Measurements from ENCODE around the gene LMAN2L.

LMAN2L gene

DNA sequence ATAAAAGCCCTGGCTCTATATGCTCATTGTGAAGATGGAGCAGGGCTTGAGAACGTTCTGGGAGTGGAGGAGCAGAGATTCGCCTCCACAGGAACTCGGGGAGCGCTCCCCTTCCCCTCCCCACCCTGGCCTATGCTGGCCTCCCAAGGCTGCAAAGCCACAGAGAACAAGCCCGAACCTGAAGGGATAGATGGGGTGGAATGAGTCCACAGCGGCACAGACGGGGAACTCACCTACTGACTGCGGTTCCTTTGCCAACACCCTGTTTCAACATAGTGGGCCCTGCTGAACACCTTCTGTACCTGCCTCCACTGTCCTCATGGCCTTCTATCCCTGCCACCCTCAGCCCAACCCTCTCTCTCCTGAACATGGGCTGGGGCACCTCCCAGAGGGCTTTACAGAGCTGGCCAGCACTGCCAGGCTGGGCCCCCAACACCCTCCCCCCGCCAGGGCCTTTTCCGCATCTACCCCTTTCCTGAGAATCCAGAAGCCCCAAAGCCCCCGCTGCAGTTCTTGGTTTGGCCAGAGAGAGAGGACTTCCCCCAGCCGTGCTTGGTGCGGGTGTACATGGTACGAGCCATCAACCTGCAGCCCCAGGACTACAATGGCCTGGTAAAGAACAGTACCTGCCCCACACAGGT lies 41.5 kb downstream of the LMAN2L start:
- DNase-seq (ENCODE audit: low spot score) (peak; percentile 74), ATAC-seq (ENCODE audit: low read depth) (peak; percentile 82)
- Histone ChIP-seq H3K27ac (ENCODE audit: poor library complexity, severe bottlenecking) (no peak overlapping the region), H3K9me3 (ENCODE audit: severe bottlenecking) (no peaks in the 10 kb centered on the region), H3K4me3 (ENCODE audit: severe bottlenecking) (no peak overlapping the region), H3K4me1 (ENCODE audit: insufficient read depth, poor library complexity, severe bottlenecking) (peaks cover 13% of the 10 kb centered on the region), H3K36me3 (ENCODE audit: low read depth) (no peaks in the 10 kb centered on the region), H3K27me3 (ENCODE audit: insufficient read depth, poor library complexity, severe bottlenecking) (no peaks in the 10 kb centered on the region)
- TF ChIP-seq, protein P1, sequence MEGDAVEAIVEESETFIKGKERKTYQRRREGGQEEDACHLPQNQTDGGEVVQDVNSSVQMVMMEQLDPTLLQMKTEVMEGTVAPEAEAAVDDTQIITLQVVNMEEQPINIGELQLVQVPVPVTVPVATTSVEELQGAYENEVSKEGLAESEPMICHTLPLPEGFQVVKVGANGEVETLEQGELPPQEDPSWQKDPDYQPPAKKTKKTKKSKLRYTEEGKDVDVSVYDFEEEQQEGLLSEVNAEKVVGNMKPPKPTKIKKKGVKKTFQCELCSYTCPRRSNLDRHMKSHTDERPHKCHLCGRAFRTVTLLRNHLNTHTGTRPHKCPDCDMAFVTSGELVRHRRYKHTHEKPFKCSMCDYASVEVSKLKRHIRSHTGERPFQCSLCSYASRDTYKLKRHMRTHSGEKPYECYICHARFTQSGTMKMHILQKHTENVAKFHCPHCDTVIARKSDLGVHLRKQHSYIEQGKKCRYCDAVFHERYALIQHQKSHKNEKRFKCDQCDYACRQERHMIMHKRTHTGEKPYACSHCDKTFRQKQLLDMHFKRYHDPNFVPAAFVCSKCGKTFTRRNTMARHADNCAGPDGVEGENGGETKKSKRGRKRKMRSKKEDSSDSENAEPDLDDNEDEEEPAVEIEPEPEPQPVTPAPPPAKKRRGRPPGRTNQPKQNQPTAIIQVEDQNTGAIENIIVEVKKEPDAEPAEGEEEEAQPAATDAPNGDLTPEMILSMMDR (IDR thresholded peaks at IDR 0.05; ENCODE audit: poor library complexity, severe bottlenecking): no peak

DNA sequence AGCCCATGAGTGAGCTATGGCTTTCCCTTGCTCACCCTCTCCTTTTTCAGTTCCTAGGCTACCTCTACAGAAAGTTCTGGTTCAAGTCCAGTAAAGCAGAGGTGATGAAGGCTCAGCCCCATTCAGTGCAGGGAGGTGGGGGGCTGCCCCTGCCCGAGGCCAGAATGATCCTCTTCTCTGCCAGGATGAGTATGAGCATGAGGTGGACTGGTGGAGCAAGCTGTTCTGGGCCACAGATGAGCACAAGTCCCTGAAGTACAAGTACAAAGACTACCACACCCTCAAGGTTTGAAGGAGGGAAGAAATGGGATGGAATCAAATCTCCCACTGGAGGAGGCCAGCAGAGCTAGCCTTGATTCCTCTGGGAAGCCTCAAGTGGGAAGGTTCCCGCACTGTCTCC lies 42.4 kb downstream of the LMAN2L start:
- ATAC-seq (ENCODE audit: low read depth): 0 out of 3 replicates have a peak, but pooled peaks have one; percentile 3
- TF ChIP-seq, protein P1 (IDR thresholded peaks at IDR 0.05; ENCODE audit: poor library complexity, severe bottlenecking): no peak
- H3K4me1 ChIP-seq (ENCODE audit: insufficient read depth, poor library complexity, severe bottlenecking): peaks cover 13% of the 10 kb centered on the region
- no peak overlapping the region for H3K4me3 ChIP-seq (ENCODE audit: severe bottlenecking)
- H3K9me3 ChIP-seq (ENCODE audit: severe bottlenecking): no peaks in the 10 kb centered on the region
- H3K27me3 ChIP-seq (ENCODE audit: insufficient read depth, poor library complexity, severe bottlenecking): no peaks in the 10 kb centered on the region
- no peak for DNase-seq (ENCODE audit: low spot score)
- H3K36me3 ChIP-seq (ENCODE audit: low read depth): no peaks in the 10 kb centered on the region
- no peak overlapping the region for H3K27ac ChIP-seq (ENCODE audit: poor library complexity, severe bottlenecking)

DNA sequence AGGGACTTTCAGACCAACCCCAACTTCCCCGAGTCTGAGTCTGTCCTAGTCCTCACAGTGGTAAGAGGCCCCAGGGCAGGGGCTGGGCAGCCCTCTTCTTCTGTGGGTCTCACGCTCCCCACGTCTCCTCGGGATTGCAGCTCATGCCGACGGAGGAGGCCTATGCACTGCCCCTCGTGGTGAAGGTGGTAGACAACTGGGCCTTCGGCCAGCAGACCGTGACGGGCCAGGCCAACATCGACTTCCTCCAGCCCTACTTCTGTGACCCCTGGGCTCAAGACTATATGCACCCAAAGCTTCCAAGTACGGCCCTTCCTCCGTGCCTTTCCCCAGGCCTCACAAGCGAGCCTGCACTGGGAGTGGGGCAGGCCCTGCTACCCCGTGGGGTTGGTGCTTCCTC lies 44.3 kb downstream of the LMAN2L start:
- DNase-seq (ENCODE audit: low spot score) (peak; percentile 55), ATAC-seq (ENCODE audit: low read depth) (no peak)
- H3K36me3 ChIP-seq (ENCODE audit: low read depth): no peaks in the 10 kb centered on the region
- no peaks in the 10 kb centered on the region for H3K27me3 ChIP-seq (ENCODE audit: insufficient read depth, poor library complexity, severe bottlenecking)
- TF ChIP-seq, protein P1 (IDR thresholded peaks at IDR 0.05; ENCODE audit: poor library complexity, severe bottlenecking): no peak
- no peak overlapping the region for H3K27ac ChIP-seq (ENCODE audit: poor library complexity, severe bottlenecking)
- no peak overlapping the region for H3K4me3 ChIP-seq (ENCODE audit: severe bottlenecking)
- no peaks in the 10 kb centered on the region for H3K9me3 ChIP-seq (ENCODE audit: severe bottlenecking)
- peaks cover 13% of the 10 kb centered on the region for H3K4me1 ChIP-seq (ENCODE audit: insufficient read depth, poor library complexity, severe bottlenecking)

DNA sequence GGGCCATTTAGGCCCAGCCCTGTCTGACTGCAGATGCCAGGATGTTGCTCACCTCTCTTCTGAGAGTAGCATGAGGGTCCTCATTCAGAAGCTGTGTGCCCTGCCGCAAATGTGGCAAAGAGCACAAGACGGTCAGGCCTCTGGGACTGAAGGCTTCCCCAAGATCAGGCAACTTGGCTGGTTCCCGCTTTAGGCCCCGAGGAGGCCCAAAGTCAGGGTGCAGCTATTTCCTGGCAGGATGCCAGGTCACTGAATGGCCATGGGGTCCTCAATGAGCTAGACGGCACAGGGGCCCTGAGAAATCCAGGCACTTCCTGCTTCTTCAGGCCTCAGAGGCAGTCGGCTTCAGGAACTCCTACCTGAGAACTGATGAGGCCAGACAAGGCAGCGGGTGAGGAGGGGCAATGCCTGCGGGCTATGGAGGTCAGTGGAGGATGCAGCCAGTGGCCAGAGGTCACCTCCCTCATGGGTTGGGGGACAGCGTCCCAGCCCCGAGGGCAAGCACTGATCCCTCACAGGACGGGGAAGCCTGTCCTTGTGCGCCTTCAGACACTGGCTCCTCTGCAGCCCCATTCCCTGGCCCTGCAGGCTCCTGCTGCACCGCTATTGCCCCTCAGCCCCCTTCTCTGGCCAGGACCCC lies 44.9 kb downstream of the LMAN2L start:
- DNase-seq (ENCODE audit: low spot score) (no peak), ATAC-seq (ENCODE audit: low read depth) (no peak)
- Histone ChIP-seq H3K27me3 (ENCODE audit: insufficient read depth, poor library complexity, severe bottlenecking) (no peaks in the 10 kb centered on the region), H3K4me3 (ENCODE audit: severe bottlenecking) (no peak overlapping the region), H3K36me3 (ENCODE audit: low read depth) (no peaks in the 10 kb centered on the region), H3K27ac (ENCODE audit: poor library complexity, severe bottlenecking) (no peak overlapping the region), H3K4me1 (ENCODE audit: insufficient read depth, poor library complexity, severe bottlenecking) (peaks cover 13% of the 10 kb centered on the region), H3K9me3 (ENCODE audit: severe bottlenecking) (no peaks in the 10 kb centered on the region)
- TF ChIP-seq, protein P1 (IDR thresholded peaks at IDR 0.05; ENCODE audit: poor library complexity, severe bottlenecking): no peak

DNA sequence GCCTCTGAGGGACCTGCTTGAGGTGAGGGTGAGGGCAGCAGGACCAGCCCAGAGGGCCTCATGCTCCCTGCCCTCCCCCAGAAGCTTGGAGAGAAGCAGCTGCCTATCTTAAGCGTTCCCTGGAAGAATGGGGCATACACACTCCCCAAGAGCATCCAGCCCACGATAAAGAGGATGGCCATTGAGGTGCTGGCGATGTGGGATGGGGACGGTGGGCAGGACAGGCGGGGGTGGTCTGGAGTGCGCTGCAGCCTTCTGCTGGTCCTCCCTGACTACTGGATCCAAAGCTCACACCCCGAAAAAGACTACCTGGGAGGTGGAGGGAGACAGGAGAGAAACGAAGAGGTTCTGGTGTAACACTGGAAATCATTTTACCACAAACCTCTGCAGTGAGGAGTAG lies 45.6 kb downstream of the LMAN2L start:
- H3K27ac ChIP-seq (ENCODE audit: poor library complexity, severe bottlenecking): no peak overlapping the region
- no peak overlapping the region for H3K4me3 ChIP-seq (ENCODE audit: severe bottlenecking)
- peaks cover 13% of the 10 kb centered on the region for H3K4me1 ChIP-seq (ENCODE audit: insufficient read depth, poor library complexity, severe bottlenecking)
- no peaks in the 10 kb centered on the region for H3K9me3 ChIP-seq (ENCODE audit: severe bottlenecking)
- H3K27me3 ChIP-seq (ENCODE audit: insufficient read depth, poor library complexity, severe bottlenecking): no peaks in the 10 kb centered on the region
- no peak for ATAC-seq (ENCODE audit: low read depth)
- no peaks in the 10 kb centered on the region for H3K36me3 ChIP-seq (ENCODE audit: low read depth)
- TF ChIP-seq, protein P1 (IDR thresholded peaks at IDR 0.05; ENCODE audit: poor library complexity, severe bottlenecking): no peak
- no peak for DNase-seq (ENCODE audit: low spot score)

All from RWPE2 (cell line).